Measurements from ENCODE around the gene SLC12A3.

DNA sequence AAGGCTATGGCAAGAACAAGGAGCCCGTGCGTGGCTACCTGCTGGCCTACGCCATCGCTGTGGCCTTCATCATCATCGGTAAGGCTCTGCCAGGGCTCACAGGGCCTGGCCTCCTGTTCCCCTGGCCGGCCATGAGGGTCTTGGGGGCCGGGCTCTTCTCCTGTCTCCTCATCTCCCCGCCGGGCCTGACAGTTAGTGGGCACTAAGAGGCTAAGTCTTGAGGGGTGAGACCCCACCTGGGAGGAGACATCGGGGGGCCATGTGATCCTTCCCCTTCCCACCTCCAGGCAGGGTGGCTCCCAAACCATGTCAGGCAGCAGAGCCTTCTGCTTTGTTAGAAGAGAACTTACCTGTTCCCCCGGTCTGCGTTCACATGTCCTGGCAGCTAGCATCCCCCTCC lies 15.2 kb downstream of the SLC12A3 start:
- TF ChIP-seq CTCF (IDR thresholded peaks at IDR 0.05) (no peak), POLR2A (IDR thresholded peaks at IDR 0.05) (no peak)
